Activated naive CD4-positive, alpha-beta T cell treated with anti-CD3 and anti-CD28 coated beads for 36 hours (primary cell): Measurements from ENCODE around the gene PITPNM1. TPM values are rescaled to one million over a fixed set of nuclear protein-coding genes. Genes with fewer than 3 reads are reported as not detected.

Source experiments
- CTCF ChIA-PET: fragments of 350-600 bp; sonication (Branson Sonifier 250); formaldehyde crosslinking; loops from one replicate; lab custom pipeline; 2021; ENCODE audit warnings: antibody characterized with exemption; lab: Charles Lee
- DNase-seq: peaks from one replicate; pipeline ENCODE4 v3.0.0-alpha.2; 2020
- H3K27ac Mint-ChIP-seq: one replicate; pipeline ENCODE4 v1.8.0; 2021; ENCODE audit warnings: mild to moderate bottlenecking, mixed read lengths
- H3K27me3 Mint-ChIP-seq: one replicate; pipeline ENCODE4 v1.8.0; 2021; ENCODE audit warnings: low read depth, mixed read lengths
- H3K36me3 Mint-ChIP-seq: one replicate; pipeline ENCODE4 v1.8.0; 2021; ENCODE audit warnings: low read depth, mixed read lengths
- H3K4me1 Mint-ChIP-seq: one replicate; pipeline ENCODE4 v1.8.0; 2021; ENCODE audit warnings: low read depth, mixed read lengths
- H3K4me3 Mint-ChIP-seq: one replicate; pipeline ENCODE4 v1.8.0; 2021; ENCODE audit warnings: mild to moderate bottlenecking, moderate library complexity, mixed read lengths
- H3K9me3 Mint-ChIP-seq: one replicate; pipeline ENCODE4 v1.8.0; 2021; ENCODE audit warnings: mixed read lengths
- intact Hi-C: fragments of 100-400 bp; cut with micrococcal nuclease; formaldehyde crosslinking; loops from one replicate; pipeline ENCODE4 v1.15.1; 2023
- total RNA-seq, 2 experiments: library from RNA; stranded (reverse); gene quantifications; one replicate each; pipeline ENCODE4 v1.2.3, GENCODE V29; 2021

The PITPNM1 gene
- total RNA-seq, 2 experiments from 2014 or later, result 112 to 127 TPM

DNA sequence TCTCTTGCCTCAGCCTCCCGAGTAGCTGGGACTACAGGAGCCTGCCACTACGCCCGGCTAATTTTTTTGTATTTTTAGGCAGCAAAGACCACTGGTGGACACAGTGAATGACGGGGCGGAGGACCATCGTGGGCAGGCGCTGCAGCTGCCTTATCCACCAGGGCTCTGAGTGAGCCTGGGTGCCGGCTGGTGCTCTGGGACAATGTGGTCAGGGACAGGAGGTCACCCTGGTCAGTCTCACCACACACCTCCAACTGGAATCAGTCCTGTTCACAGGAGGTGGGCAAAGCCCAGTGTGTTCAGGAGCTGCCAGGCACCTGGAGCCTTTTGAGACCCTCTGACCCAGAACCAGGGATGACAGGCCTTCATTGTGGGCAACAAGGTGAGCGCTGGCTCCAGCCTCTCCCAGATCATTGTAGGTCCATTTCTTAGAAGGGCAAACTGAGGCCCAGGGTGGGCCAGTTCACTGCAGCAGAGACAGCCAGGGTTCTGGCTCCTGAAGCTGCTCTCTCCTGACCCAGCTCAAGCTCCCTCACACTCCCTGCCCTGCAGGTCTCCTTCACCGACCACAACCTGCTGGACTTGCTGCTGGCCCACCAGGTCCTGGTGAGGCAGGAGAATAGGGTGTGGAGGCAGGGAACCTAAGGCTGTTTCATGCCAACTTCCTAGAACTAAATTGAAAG is 33.8 kb upstream of the PITPNM1 start:
- Mint-ChIP-seq H3K4me1 (no peaks in the 10 kb centered on the region), H3K27ac (no peak overlapping the region), H3K36me3 (no peaks in the 10 kb centered on the region), H3K9me3 (peaks cover 7% of the 10 kb centered on the region), H3K27me3 (no peaks in the 10 kb centered on the region), H3K4me3 (no peak overlapping the region)
- DNase-seq, result no peak
- intact Hi-C loops, result no loop called here
- CTCF ChIA-PET, result no interaction called here

DNA sequence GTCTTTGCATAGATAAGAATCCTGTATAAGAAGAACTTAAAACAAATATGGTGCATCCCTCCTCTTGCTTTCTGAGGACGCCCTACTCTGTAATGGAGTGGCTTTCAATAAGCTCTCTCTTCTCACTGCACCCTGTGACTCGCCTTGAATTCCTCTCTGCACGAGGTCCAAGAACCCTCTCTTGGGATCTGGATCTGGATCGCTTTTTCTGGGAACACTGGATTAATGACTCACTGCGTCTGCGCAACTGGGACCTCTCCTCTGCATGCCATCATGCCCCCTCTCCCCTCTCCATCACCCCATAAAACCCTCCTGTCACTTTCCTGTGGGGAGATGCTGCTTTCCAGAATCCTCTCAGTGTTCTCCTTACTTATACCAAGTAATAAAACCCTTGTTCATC is 33.1 kb upstream of the PITPNM1 start:
- Mint-ChIP-seq H3K27ac (no peak overlapping the region), H3K4me1 (no peaks in the 10 kb centered on the region), H3K9me3 (peaks cover 13% of the 10 kb centered on the region), H3K4me3 (no peak overlapping the region), H3K36me3 (no peaks in the 10 kb centered on the region), H3K27me3 (no peaks in the 10 kb centered on the region)
- intact Hi-C loops, result no loop called here
- CTCF ChIA-PET, result no interaction called here
- DNase-seq, result no peak

DNA sequence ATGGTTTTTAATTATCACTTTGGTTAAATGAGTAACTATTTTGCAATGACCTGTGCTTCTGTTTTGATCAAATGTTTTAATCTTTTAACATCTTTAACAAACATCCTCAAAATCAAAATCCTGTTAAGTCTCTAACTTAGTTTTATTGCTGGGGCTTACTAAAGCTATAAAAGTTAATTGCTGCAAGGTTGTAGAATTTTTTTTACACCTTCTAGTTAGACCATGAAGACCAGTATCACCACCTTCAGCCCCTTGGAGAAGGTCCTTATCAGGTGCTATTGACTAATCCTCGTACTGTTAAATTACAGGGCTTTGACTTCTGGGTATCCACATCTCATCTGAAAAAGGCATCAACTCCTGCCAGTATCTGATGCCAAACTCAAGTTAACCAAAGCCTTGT is 30.4 kb upstream of the PITPNM1 start:
- Mint-ChIP-seq H3K36me3 (no peaks in the 10 kb centered on the region), H3K4me3 (no peak overlapping the region), H3K27ac (no peak overlapping the region), H3K4me1 (no peaks in the 10 kb centered on the region), H3K27me3 (no peaks in the 10 kb centered on the region), H3K9me3 (peaks cover 18% of the 10 kb centered on the region)
- no peak for DNase-seq
- intact Hi-C loops, result no loop called here
- CTCF ChIA-PET, result no interaction called here

DNA sequence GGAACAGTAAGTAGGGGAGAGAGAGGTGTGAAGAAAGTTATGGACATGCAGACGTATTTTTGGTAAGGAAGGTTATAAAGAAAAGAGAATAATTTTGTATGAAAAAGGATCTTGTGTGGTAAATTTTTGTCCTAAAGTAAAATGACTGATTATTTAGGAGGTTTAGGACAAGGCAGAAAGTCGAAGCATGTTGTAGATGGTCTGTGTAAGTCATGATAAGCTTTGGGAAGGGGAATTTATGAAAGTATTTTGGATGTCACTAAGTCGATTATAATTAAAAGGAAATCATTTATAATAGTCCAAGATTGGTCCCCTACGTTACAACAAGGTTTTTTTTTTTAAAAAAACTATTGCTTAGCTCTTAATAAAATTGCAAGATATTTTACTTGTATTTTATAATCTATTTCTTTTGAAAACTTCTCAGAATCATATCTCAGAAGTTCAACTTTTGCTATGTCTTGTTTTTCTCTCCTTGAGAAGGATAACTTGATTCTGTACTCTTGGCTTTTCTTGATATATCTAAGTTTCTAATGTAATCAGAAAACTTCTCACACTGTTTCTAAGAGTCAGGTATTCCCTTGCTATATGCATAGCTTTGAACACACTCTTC is 29.0 kb upstream of the PITPNM1 start:
- Mint-ChIP-seq H3K4me1 (no peaks in the 10 kb centered on the region), H3K27me3 (no peaks in the 10 kb centered on the region), H3K4me3 (no peak overlapping the region), H3K9me3 (peaks cover 18% of the 10 kb centered on the region), H3K36me3 (no peaks in the 10 kb centered on the region), H3K27ac (no peak overlapping the region)
- CTCF ChIA-PET, result interaction anchor here (0.7 kb wide), 1 partner anchor 512 kb away, joined by 3 read pairs; no protein-coding TSS in a partner anchor
- intact Hi-C loops, result no loop called here
- DNase-seq, result no peak

DNA sequence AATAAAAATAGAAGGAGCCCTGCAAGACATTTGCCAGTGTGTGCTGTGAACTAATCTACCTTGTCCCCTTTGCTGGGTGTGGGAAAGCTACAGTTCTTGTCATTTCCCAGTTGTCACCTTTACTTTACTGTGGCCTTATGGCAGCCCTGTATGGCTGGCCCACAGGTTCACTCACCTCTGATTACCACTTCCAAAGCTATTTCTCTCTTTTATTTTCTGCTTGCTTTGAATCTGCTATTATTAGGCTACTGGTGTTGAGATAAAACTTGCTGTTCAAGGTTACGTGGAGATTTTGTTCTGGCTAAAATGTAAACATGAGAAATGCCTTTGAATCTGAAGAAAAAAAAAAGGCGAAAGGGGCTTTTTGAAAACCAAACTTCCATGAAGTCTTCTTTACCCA is 27.7 kb upstream of the PITPNM1 start:
- Mint-ChIP-seq H3K4me1 (no peaks in the 10 kb centered on the region), H3K27ac (no peak overlapping the region), H3K4me3 (no peak overlapping the region), H3K36me3 (no peaks in the 10 kb centered on the region), H3K9me3 (peaks cover 18% of the 10 kb centered on the region), H3K27me3 (no peaks in the 10 kb centered on the region)
- intact Hi-C loops, result no loop called here
- CTCF ChIA-PET, result no interaction called here
- DNase-seq, result no peak

DNA sequence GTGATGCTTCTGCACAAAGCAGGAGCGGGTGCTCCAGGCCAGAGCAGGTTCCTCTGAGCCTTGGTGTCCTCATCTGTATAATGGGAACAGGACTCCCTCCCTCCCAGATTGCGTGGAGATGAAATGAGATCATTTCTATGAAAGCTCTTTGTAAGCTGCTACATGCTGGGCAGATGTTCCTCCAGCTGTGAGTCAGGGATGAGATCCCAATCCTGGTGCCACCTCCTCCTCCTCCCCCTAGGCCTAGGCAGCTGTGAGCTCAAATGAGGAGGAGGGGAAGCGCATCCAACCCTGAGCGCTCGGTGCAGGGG is 25.1 kb upstream of the PITPNM1 start:
- Mint-ChIP-seq H3K9me3 (peaks cover 18% of the 10 kb centered on the region), H3K27ac (no peak overlapping the region), H3K4me1 (no peaks in the 10 kb centered on the region), H3K27me3 (peaks cover 2% of the 10 kb centered on the region), H3K4me3 (no peak overlapping the region), H3K36me3 (no peaks in the 10 kb centered on the region)
- intact Hi-C loops, result no loop called here
- DNase-seq, result no peak
- CTCF ChIA-PET, result interaction anchor here (0.6 kb wide), 1 partner anchor 727 kb away, joined by 4 read pairs; no protein-coding TSS in a partner anchor

DNA sequence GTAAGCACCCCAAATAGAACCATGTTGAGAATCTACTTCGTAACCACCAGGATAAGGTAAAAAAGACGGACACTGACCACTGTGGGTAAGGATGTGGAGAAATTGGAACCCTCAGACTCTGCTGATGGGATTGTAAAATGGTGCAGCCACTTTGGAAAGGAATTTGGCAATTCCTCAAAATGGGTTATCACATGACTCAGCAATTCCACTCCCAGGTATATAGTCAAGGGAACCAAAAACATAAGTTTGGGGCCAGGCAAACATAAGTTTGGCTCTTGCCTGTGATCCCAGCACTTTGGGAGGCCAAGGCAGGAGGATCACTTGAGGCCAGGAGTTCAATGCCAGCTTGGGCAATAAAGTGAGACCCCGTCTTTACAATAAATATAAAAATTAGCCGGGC is 23.2 kb upstream of the PITPNM1 start:
- intact Hi-C loops, result no loop called here
- DNase-seq, result no peak
- CTCF ChIA-PET, result no interaction called here
- H3K27ac Mint-ChIP-seq, result no peak overlapping the region
- H3K4me1 Mint-ChIP-seq, result no peaks in the 10 kb centered on the region
- H3K27me3 Mint-ChIP-seq, result peaks cover 2% of the 10 kb centered on the region
- H3K9me3 Mint-ChIP-seq, result peaks cover 6% of the 10 kb centered on the region
- no peak overlapping the region for H3K4me3 Mint-ChIP-seq
- H3K36me3 Mint-ChIP-seq, result no peaks in the 10 kb centered on the region

DNA sequence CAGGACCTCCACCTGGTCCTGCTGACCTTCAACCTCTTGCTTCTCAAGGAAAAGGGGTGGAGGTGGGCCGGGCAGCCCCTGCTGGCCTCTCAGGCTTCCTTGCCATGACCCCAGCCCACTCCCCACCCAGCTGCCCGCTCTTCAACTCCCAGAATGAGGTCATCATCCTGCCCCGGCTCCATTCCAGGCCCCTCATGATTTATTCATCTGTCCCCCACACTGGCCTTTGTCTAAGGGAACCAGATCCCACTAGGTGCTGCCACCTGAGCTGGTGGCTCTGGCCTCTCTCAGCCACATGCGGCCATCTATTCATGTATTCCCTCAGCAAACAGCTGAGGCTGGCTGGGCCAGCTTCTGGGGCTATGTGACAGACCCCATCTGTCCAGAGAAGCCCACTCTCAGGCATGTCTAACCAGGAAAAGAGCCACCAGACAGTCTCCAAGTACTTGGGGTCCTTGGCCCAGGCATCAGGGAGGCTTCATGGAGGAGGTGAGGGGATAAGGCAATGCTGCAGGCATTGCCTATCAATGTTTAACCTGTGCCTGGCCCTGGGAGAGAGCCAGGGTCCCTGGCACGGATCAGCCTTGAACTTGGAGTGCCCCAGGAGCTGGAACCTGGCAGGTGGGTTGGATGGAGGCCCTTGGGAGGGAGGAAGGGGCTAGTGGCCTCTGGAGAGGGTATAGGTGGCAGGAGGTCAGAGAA is 20.3 kb upstream of the PITPNM1 start:
- CTCF ChIA-PET, result interaction anchor here (0.8 kb wide), 1 partner anchor 84 kb away, joined by 3 read pairs; no protein-coding TSS in a partner anchor
- Mint-ChIP-seq H3K27ac (no peak overlapping the region), H3K27me3 (peaks cover 2% of the 10 kb centered on the region), H3K4me3 (no peak overlapping the region), H3K4me1 (no peaks in the 10 kb centered on the region), H3K36me3 (no peaks in the 10 kb centered on the region), H3K9me3 (no peaks in the 10 kb centered on the region)
- intact Hi-C loops, result no loop called here
- DNase-seq, result no peak

DNA sequence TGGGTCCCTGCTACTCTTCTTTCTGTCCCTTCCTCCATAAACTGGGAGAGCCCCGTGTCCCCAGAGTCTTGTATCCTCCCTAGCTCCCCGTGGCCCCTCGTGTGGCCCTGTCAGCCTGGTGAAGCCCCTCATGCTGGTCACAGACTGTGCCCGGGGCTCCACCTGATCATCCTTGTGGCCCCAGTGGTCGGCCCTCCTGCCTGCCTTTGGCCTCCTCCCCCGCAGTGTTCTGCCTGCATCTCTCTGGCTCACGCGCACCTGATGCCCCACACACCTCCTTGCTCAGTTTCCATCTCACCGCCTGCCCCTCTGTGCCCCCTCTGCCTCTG is 19.3 kb upstream of the PITPNM1 start:
- no peak overlapping the region for H3K4me3 Mint-ChIP-seq
- no peak for DNase-seq
- H3K27ac Mint-ChIP-seq, result no peak overlapping the region
- H3K4me1 Mint-ChIP-seq, result no peaks in the 10 kb centered on the region
- H3K36me3 Mint-ChIP-seq, result no peaks in the 10 kb centered on the region
- CTCF ChIA-PET, result interaction anchor here (0.6 kb wide), 1 partner anchor 102 kb away, joined by 3 read pairs; no protein-coding TSS in a partner anchor
- intact Hi-C loops, result no loop called here
- H3K27me3 Mint-ChIP-seq, result peaks cover 2% of the 10 kb centered on the region
- no peaks in the 10 kb centered on the region for H3K9me3 Mint-ChIP-seq

DNA sequence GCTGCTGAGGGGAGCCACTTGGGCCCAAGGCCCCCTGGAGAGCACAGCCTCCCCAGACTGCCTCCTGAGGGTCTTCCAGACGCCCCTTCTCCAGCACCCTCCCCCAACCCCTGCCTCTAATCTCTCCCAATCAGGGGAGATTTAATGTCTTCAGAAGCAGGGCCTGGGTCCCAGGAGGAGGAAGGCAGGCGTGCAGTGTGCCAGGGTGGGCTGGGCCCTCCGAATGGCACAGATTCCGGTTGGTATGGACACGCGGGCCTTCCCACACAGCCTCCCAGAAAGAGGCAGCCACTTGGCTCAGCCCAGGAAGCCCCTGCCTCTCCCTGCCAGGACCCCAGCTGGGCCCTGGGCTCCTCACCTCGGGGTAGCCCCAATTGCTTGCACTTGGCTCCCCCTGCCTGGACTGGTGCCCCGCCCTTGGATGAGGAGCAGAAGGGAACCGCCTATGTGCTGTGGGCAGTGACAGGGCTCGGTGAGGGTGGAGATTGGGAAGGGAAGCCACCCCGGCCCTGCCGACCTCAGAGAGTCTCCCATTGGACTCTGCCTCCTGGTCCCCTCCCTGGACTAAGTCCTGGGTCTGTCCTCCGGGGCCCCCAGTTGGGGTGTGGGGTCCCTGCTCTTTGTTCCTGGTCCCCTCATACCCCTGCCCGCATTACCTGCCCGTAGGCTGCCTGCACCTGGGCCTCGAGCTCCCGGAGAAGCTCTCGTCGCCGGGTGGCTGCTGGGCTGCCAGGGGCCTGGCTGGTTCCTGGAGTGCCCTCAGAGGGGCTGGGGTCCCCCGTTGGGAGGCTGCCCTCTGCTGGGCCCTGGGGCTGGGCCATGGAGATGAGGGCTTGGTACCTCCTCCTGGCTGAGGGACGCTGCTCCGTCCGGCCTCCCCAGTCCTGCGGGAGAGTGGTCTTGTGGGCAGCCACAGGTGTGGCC is 18.7 kb upstream of the PITPNM1 start:
- H3K27ac Mint-ChIP-seq, result no peak overlapping the region
- no peak for DNase-seq
- H3K36me3 Mint-ChIP-seq, result no peaks in the 10 kb centered on the region
- no peak overlapping the region for H3K4me3 Mint-ChIP-seq
- no peaks in the 10 kb centered on the region for H3K4me1 Mint-ChIP-seq
- intact Hi-C loops, result no loop called here
- CTCF ChIA-PET, result no interaction called here
- peaks cover 2% of the 10 kb centered on the region for H3K27me3 Mint-ChIP-seq
- H3K9me3 Mint-ChIP-seq, result no peaks in the 10 kb centered on the region

DNA sequence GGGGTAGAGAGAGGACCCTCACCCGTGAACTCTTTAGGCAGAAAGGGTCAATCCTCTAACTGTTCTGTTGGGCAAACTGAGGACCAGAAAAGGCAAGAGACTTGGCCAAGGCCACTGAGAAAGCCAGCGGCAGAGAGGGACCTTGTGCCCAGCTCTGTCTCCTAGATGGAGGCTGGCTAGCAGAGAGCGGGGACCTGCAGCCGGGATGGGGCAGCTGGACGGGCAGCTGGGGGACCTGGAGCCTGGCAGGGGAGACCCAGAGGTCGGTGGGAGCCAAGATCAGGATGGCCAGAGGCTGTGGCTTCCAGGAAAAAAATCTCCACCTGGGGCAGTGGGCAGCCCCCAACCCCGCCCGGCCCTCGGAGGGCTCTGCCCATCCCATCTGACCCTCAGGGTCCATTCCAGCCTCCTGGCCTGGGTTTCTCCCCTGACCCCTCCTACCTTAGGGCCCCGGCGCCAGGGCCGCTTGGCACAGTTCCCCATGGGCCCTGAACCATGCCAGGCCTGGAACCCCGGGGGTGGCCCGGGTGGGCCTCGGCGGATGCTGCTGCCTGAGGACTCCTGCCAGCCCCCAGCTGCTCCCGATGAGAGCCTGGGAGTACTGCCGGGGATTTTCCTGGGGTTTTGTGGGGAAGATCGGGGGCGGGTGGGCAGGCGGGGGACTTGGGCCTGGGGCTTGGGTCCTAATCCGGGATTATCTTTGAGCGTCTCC is 17.8 kb upstream of the PITPNM1 start, which contains the start of gene CABP2:
Gene CABP2 (minus strand): TSS at position 603 of the 712 bp plus-strand sequence. CDS start 120 bp downstream, at position 483.
- Mint-ChIP-seq H3K27ac (no peak within 1 kb of the TSS), H3K27me3 (peaks cover 2% of the 10 kb centered on the region), H3K4me1 (no peaks in the 10 kb centered on the region), H3K9me3 (no peaks in the 10 kb centered on the region), H3K4me3 (no peak within 1 kb of the TSS), H3K36me3 (no peaks in the 10 kb centered on the region)
- intact Hi-C loops, result no loop called here
- CTCF ChIA-PET, result no interaction called here
- DNase-seq, result no peak
